CMK (cell line): ENCODE data around the gene NASP.

Source experiments
- DNase-seq: peaks from one replicate; pipeline ENCODE4 v3.0.0-alpha.2; 2010; ENCODE audit warnings: low read depth

NASP gene

DNA sequence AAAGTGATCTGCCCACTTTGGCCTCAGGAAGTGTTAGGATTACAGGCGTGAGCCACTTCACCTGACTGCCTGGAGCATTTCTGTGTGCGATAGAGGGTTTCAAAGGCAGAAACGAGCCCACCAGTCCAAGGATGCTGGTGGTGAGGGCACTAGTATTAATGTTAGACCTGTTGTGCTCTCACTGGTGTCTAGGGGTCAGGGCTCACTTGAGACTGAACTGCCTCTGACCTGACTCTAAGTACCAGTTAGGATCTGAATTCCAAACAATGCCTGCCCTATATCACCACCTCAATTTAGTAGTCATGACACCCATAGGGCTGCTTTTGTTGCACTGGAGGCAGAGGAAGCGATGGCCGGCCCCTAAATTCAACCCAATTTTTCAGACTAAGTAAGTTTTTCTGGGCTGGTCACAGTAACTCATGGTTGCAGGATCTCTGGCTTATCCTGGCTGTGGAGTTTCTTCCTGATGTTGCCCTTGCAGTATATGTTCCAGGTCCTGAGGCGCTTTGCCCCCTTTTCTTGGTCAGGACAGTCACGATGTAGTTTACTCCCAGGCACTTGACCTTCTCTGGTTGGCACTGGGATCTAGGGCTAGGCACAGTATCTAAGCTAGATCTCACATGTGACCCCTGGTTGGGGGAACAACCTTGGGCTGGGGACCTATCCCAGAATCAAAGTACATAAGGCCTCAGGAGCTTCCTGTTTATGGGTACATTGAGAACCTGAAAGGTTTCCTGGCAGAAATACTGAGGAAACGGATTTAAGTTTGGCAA is 35.5 kb downstream of the NASP start:
- DNase-seq: no peak

- no peak for DNase-seq
Measured at GRCh38 chr1:45620588-45621500, 37.0 kb downstream of the NASP start.

DNA sequence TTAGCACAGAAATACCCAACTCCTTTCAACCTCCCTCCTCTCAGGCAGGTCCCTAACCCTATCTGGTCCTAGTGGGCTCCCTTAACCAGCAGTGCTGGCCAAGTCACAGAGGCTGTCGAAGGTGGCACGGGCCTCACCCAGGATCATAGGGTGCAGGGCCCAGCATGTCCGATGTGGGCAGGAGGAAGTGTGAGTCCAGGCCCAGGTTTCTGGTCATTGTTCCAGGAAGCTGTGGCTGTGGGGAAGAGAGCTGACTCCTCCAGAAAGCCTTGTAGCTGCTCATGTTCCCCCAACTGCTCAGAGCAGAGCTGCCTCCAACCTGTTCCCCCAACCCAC is 37.6 kb downstream of the NASP start:
- no peak for DNase-seq

DNA sequence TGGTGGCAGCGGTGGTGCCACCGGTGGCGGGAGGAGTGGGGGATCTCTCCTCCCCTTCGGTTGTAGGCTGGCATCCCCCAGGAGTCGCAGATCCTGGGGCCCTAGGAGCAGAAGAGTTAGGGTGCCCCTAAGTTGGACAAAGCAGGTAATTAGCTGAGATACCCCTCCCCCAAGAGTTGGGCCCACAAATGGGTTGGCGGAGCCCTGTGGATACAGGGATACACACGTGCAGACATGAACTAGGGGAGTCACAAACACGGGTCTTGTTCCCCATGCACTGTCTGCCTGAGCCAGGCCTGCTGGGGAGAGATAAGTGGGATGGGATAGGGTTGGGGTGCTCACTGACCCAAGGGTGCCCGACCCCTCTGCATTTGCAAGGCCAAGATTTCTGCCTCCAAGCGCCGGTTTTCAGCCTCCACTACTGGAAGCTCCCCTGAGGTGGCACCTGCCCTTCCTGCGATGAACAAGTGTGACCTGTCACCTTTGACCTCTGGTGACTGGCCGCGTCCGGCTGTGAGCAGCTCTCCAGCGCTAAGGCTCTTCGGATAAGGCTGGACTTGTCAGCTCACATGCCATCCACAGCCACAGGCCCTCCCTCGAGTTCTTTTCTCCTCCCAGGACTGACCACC is 38.2 kb downstream of the NASP start:
- no peak for DNase-seq

GRCh38 chr1:45622524-45623394 is 38.9 kb downstream of the NASP start:
- DNase-seq: no peak

DNA sequence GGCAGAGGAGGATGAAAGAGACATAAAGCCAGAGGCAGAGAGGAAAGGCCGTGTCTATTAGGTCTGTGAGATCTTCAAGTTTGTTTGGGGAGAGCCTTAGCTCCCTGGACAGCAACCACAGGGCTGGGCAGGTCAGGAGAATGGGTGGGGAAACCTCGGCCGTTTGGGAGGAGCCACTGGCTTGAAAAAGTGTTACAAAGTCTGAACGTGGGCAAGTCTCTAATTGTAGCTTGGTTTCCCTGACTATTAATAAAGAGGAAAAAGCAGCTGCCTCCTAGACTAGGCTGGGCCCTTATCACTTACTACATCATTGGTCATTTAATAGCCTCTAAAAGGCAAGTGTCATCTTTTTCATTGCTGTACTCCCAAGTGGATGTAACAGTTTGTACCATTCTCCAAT is 40.1 kb downstream of the NASP start, which contains the start of gene CCDC17:
Gene CCDC17 (minus strand): TSS at position 83 of the 400 bp plus-strand sequence. CDS start 145 bp downstream, outside the sequence.
- DNase-seq: no peak

DNA sequence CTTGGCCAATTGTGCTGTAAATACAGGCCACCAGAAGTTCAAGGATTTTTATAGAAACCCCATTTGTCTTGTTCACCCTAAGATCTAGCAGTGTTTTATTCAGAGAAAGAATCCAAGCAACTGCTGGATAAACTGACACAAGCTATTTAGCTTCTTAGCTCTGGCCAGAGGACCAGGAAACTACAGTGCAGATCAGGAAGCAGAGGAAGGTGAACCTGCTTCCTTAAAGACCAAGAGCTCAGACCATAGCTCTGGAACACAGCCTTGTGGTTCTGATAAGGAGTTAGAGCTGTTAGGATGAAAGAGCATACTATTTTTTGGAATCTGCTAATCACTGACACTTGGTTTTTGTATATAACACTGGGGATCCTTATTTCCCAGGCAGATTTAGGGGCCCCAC is 45.2 kb downstream of the NASP start:
- DNase-seq: peak; percentile 29

GRCh38 chr1:45630429-45630828 is 46.6 kb downstream of the NASP start:
- DNase-seq: no peak

DNA sequence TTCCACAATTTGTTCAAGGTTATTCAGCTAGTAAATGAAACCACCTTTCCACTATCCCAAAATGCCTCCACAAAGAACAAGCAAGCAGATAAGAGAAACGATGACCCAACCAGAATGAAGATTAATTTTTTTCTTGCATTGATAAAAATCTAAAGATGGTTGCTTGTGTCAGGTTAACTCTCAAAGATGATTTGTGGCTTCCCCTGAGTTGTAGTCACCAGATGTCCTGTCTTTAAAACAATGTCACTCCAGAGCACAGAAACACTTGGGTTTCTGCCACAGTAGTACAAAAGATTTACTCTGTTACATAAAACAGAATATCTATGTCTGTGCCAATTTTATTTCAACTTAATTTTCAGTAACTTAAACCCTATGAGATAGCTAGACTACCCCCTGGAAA is 51.4 kb downstream of the NASP start:
- DNase-seq: no peak

DNA sequence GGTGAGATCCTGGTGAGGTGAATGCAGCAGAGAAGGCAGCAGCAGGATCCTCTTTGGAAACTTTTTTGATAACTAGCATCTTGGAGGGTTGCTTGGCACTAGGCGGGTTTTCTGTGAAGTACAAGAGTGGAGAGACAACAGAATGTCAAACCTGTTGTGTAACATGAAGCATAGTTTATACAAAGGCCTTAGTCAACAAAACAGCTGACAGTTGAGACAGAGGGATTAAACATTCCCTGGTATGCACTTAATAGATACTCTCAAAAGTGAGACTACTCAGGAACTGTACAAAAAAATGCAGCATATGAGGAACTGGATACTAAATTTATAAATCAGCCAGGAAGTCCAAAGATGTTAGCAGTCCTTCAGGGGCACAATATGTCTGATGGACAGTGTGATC is 56.5 kb downstream of the NASP start:
- no peak for DNase-seq

GRCh38 chr1:45643321-45643720 is 59.5 kb downstream of the NASP start:
- no peak for DNase-seq

DNA sequence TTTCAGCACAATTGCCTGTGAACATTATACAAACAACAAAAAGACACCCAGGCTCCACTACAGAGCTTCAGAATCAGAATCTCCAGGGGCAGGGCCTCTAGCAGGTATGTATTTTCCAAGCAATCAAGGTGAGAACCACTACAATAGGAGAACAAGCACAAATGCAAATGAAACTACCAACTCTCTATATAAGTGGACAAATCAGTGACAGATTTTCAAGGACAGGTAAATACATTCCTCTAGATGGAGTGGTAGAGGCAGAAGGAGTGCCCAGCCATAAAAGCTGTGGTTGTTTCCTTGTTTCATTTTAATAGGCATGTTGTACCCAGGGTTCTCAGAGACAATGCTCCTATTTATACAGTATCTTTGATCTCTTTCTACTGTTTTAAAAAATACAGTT is 60.1 kb downstream of the NASP start:
- no peak for DNase-seq

DNA sequence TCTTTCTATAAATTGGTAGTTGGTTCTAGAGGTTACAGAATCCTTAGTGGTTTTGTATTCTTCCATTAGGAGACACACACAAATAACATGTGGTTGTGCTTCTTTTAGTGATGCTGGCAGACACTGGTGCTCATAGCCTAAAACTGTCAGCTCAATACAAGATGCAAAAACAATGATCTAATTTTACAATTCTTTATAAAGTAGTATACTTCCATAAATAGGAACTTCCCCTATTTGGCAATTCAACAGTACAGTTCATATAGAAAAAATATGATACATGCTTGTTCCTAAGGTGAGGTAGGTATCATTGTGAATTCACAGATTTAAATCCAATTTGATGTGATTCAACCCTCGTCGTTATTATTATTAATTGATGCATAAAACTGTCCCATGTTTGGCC is 60.8 kb downstream of the NASP start:
- no peak for DNase-seq

GRCh38 chr1:45647248-45648021 is 63.6 kb downstream of the NASP start:
- DNase-seq: no peak

GRCh38 chr1:45654540-45655280 is 70.9 kb downstream of the NASP start:
- no peak for DNase-seq

DNA sequence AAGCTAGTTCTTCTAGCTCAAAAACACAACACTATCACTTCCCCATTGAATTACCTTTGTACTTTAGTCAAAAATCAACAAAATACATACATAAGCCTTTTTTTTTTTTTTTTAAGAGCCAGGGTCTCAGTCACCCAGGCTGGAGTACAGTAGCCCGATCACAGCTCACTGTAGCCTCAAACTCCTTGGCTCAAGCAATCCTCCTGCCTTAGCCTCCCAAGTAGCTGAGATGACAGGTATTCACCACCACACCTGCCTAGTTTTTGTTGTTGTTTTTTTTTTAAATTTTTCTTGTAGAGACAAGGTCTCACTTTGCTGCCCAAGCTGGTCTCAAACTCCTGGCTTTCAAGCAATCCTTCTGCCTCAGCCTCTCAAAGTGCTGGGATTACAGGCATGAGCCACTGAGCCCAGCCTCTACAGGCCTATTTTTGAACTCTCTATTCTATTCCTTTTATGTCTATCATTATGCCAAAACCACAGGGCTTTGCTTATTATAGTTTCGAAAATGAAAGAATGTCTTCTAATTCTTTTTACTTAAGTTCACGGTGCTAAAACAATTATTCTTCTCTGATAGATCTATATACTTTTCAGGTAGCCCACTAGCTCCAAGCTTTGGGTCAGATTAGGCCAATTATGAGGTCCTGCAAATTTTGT is 72.9 kb downstream of the NASP start:
- no peak for DNase-seq

- DNase-seq: no peak
Measured at GRCh38 chr1:45658171-45658570, 74.3 kb downstream of the NASP start.

- DNase-seq: no peak
Measured at GRCh38 chr1:45659222-45659621, 75.4 kb downstream of the NASP start.

DNA sequence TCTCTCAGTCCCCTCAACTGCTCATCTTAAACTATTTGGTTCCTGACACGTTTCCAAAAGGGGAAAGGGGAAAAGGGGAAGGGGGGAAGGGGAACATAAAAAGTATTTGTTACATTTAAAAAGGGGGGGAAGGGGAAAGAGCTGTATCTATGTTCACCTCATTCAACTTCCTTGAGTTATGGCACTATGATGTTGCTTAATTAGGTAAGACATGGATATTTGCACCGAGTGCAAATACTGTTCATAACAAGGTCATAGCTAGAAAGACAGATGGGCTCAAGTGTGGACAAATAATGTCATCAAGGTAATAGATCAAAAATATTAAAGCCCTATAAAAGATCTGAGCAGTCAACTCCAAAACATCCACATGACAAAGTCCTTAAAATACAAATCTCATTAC is 76.5 kb downstream of the NASP start:
- no peak for DNase-seq

- DNase-seq: no peak
Measured at GRCh38 chr1:45666836-45667235, 83.0 kb downstream of the NASP start.
